ENCODE measurements around the gene NPS.

The NPS gene

GRCh38 chr10:127553417-127553816 lies 4.3 kb downstream of the NPS start:
- no peak for DNase-seq (ENCODE audit: insufficient read length, low spot score)
- FAIRE-seq = no peak

- FAIRE-seq = no peak
These were observed 7.8 kb downstream of the NPS start for GRCh38 chr10:127556916-127557315.

GRCh38 chr10:127561647-127562046 lies 12.5 kb downstream of the NPS start:
- FAIRE-seq = no peak
- no peak for DNase-seq (ENCODE audit: insufficient read length, low spot score)

More at GRCh38 chr10:127556916-127557315, 7.8 kb downstream of the NPS start:
- no peak for DNase-seq (ENCODE audit: insufficient read length, low spot score)

GRCh38 chr10:127563718-127564553 lies 14.8 kb downstream of the NPS start:
- no peak for DNase-seq (ENCODE audit: insufficient read length, low spot score)

GRCh38 chr10:127564644-127565043 lies 15.5 kb downstream of the NPS start:
- FAIRE-seq = no peak
- DNase-seq (ENCODE audit: insufficient read length, low spot score) = no peak

More at GRCh38 chr10:127563718-127564553, 14.8 kb downstream of the NPS start:
- no peak for FAIRE-seq

DNA sequence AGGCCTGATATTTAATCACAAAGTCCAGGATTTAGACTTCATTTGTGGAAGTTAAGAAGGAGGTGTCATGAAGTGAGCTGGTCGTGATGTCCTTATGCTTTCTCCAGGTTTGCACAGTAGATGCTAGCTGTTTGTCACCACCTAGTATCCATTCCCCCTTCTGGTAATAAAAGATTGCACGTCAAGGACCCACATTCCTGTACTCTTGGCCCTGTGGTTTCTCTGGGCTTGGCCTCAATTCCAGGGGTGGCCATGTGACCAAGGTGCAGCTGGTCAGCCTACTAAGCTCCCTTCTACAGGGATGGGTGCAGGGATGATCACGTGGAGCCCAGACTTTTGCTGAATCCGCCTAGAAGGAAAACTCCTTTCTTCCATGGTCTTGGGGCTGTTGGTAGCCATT lies 16.5 kb downstream of the NPS start:
- DNase-seq (ENCODE audit: insufficient read length, low spot score) (no peak), FAIRE-seq (no peak)

DNA sequence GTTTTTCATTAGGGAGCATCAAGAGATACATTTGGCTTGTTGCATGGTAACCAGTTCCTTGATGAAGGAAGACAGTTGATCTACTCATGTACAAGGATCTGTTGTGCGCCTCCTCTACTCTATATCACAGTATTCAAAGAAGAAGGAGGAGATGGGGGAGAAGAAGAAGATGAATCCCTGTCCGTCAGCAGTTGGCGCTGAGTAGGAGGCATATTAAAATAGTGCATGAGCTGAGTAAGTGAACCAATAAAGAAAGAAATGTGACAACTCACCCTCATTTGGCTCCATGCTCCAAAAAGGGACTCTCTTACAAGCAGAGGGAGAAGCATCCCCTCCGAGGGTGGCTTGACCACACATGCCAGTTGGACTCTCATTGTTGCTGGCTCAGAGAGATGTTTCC lies 20.1 kb downstream of the NPS start:
- FAIRE-seq (no peak), DNase-seq (ENCODE audit: insufficient read length, low spot score) (no peak)

DNA sequence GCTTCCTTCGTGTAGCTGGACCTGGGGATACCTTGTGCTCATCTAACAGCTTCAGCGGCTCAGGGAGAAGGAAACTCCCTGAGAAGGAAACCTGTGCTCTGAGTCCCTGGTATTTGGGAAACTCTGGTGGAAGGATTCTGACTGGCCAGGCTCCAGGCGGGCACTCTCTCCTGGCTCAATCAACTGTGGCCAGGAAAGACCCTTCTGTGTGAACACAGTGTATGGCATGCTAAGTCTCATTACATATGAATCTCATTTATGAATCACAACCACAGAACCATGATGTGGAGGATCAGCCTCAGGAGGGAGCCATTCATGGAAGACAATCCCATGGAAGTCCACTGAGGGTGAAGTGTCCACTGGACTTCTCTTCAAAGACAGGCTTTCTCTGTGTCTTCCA lies 20.9 kb downstream of the NPS start:
- no peak for FAIRE-seq

DNA sequence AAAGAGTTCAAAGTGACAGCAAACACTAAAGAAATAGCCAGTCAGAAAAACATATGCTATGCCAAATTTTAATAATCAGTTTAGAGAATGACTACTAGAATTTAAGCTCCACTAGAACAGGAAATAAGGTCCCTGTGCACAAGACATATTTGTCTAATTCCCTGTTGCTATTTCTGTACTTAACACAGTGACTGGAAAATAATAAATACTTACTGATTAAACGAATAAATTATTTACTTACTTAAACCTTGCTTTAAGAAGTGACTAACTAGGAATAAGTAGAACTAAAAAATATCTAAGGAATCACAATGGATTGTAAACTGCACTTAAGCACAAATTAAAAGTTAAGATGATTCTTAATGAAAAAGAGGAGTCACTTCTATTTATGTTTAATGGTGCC lies 22.3 kb downstream of the NPS start:
- DNase-seq (ENCODE audit: insufficient read length, low spot score) = no peak
- FAIRE-seq = no peak

More for the DNA sequence above, 20.9 kb downstream of the NPS start:
- no peak for DNase-seq (ENCODE audit: insufficient read length, low spot score)

DNA sequence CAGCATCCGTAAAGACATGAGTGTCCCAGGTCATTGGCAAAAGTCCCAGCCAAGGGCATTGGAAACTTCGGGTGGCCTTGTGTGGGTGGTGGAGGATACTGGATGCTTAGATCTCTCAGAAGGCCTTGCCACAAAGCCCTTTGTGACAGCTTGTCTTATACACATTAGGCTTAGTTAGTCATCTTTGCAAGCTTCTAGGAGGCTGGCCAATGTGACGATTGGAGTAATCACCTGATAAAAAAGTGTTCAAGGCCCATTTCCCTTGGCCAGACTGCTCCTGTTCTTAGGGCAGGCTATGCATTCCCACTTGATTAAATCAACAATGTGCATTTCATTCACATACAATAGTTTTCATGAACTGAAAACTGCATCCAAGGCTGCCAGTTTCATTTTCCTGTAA lies 26.9 kb downstream of the NPS start:
- FAIRE-seq (no peak), DNase-seq (ENCODE audit: insufficient read length, low spot score) (no peak)

GRCh38 chr10:127576740-127577161 lies 27.6 kb downstream of the NPS start:
- no peak for FAIRE-seq
- DNase-seq (ENCODE audit: insufficient read length, low spot score) = no peak

GRCh38 chr10:127577376-127578258 lies 28.5 kb downstream of the NPS start:
- FAIRE-seq (no peak), DNase-seq (ENCODE audit: insufficient read length, low spot score) (no peak)

DNA sequence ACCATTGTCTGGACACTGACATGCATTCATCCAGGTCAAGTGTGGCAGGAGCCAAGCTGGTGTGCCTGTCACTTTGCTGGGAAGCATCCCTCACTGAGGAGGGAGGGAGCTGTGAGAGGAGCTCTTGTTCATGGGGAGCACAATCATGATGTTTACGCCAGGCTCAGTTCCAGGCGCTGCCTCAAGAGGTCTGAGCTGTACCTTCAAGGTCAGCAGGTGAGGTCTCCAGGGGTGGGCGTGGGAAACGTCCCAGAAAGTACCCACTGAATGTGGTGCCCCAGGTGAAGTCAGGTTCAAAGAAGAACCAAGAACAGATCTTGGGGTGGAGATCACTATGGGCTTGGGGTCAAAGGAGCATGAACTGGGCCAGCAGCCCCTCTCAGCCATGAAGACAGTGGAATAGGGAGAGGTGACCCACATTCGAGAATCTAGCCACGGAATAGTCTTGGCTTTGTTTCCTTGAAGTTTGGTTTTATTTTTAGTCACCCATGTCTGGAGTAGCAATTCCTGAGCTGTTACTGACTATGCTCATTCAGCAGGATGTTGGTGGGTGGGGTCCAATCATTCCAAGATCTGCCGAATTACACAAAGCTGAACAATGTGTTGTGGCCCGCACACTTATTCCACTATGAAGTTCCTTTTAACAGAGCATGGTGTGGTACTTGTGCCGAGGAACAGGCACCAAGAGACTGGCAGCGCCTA lies 29.3 kb downstream of the NPS start:
- FAIRE-seq = no peak

GRCh38 chr10:127578961-127579305 lies 29.8 kb downstream of the NPS start:
- FAIRE-seq (no peak), DNase-seq (ENCODE audit: insufficient read length, low spot score) (no peak)

More for the DNA sequence above, 29.3 kb downstream of the NPS start:
- DNase-seq (ENCODE audit: insufficient read length, low spot score) = no peak

- FAIRE-seq = no peak
These were observed 30.5 kb downstream of the NPS start for GRCh38 chr10:127579640-127580039.

DNA sequence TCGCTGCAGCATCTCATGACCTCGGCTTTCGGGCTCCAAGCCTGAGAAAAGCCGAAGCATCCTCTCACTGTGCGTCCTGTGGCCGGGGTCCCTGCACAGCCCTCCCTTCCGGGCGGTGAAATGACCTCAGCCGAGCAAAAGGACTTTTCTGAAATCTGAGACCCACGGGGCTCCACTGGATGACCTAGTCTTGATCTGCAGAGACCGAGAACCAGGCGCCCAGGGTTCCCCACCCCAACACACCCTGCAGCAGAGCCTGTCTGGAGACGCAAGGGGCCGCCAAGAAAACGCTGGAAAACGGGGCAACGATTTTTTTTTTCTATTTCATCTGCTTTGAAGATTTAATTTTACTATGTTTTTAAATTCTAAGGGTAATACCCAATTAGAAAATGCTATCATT lies 31.7 kb downstream of the NPS start:
- DNase-seq (ENCODE audit: insufficient read length, low spot score) (no peak), FAIRE-seq (no peak)

More at GRCh38 chr10:127579640-127580039, 30.5 kb downstream of the NPS start:
- no peak for DNase-seq (ENCODE audit: insufficient read length, low spot score)

- FAIRE-seq = no peak
- DNase-seq (ENCODE audit: insufficient read length, low spot score) = no peak
These were observed 36.5 kb downstream of the NPS start for GRCh38 chr10:127585519-127586023.

DNA sequence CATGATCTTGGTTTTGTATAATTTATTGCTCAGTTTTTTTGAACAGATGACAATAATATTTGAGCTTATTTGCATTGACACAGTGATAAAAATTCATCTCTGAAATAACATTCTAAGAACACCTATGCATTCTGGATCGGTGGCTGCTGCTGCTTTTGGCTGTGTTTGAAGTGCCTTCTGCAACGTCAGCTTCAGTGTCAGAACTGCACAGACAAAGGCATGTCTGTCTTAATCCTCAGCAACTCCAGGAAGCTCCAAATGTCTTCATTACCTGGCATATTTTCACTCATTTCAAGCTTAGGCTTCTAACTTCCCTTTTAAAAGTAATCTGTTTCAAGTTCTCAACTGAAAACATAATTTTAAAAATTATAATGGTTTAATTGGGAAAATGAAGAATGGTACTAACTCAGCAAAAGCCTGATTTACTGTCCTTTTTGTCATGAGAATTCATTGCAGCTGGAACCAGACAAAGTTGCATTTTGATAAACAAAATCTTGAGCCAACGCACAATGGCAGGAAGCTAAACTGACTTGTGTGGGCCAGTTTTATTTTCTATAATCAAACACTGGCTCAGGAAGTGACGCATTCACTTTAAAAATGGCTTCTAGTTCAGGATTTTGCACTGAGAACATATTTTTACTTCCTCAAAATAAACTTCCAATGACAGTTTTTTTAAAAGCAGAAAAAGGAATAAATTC lies 38.7 kb downstream of the NPS start:
- no peak for DNase-seq (ENCODE audit: insufficient read length, low spot score)
- FAIRE-seq = no peak

DNA sequence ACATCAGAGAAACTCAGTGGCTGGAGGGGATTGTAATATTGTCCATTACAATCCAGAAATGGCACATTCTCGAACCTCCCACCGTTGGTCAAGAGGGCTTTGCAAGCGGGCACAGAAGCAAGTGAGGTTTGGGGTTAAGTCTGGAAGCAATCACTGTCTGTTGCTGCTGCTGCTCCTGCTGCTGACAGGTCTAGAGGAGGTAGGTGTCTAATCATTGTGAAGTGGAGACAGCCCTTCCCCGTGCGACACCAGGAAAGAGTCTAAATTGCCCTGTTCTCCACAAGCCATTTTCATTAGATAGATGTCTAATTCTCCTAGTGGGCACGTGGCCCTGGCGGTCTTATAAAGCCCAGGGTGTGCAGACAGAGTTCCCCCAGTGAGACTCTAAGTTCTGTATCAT lies 43.5 kb downstream of the NPS start:
- no peak for FAIRE-seq
- DNase-seq (ENCODE audit: insufficient read length, low spot score) = no peak

DNA sequence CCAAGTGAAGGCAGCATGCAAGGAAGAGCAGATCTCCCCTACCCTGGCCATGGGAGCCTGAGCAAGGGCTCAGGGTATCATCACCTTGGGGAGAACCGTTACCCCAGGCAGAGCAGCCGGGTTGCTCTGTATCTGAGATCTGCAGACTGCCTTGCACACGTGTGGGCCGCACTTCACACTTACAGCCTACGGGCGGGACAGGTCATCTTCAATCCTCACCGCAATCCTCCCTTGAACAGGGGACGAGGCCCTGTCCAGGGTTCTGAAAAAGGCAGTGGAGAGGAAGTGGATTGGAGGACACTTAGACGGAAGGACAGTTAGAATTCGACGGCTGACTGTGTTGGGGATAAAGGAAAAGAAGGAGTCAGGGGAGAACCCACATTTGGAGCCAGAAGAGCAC lies 51.4 kb downstream of the NPS start:
- no peak for FAIRE-seq

More for the DNA sequence above, 51.4 kb downstream of the NPS start:
- DNase-seq (ENCODE audit: insufficient read length, low spot score) = no peak

All from HTR-8/SVneo (cell line).